ENCODE results near the gene LAPTM5.

The LAPTM5 gene

GRCh38 chr1:30755334-30755733 is 2.2 kb downstream of the LAPTM5 start:
- no peak for DNase-seq

- no peak for DNase-seq
Measured at GRCh38 chr1:30754684-30755171, 2.8 kb downstream of the LAPTM5 start.

- no peak for DNase-seq
Measured at GRCh38 chr1:30753660-30754123, 3.9 kb downstream of the LAPTM5 start.

- no peak for DNase-seq
Measured at GRCh38 chr1:30753118-30753517, 4.5 kb downstream of the LAPTM5 start.

GRCh38 chr1:30752651-30752908 is 5.0 kb downstream of the LAPTM5 start:
- DNase-seq: no peak

GRCh38 chr1:30751830-30752650 is 5.5 kb downstream of the LAPTM5 start:
- DNase-seq: no peak

GRCh38 chr1:30750731-30751291 is 6.8 kb downstream of the LAPTM5 start:
- no peak for DNase-seq

GRCh38 chr1:30749691-30750583 is 7.6 kb downstream of the LAPTM5 start:
- DNase-seq: peak; percentile 79

GRCh38 chr1:30748699-30749401 is 8.7 kb downstream of the LAPTM5 start:
- DNase-seq: no peak

GRCh38 chr1:30748098-30748698 is 9.4 kb downstream of the LAPTM5 start:
- no peak for DNase-seq

GRCh38 chr1:30747033-30748008 is 10.3 kb downstream of the LAPTM5 start:
- DNase-seq: no peak

- no peak for DNase-seq
Measured at GRCh38 chr1:30746212-30747032, 11.2 kb downstream of the LAPTM5 start.

GRCh38 chr1:30745834-30746208 is 11.8 kb downstream of the LAPTM5 start:
- no peak for DNase-seq

GRCh38 chr1:30745156-30745833 is 12.3 kb downstream of the LAPTM5 start:
- DNase-seq: no peak

GRCh38 chr1:30744060-30744756 is 13.4 kb downstream of the LAPTM5 start:
- no peak for DNase-seq

GRCh38 chr1:30743584-30744059 is 14.0 kb downstream of the LAPTM5 start:
- DNase-seq: peak; percentile 75

- no peak for DNase-seq
Measured at GRCh38 chr1:30742963-30743559, 14.5 kb downstream of the LAPTM5 start.

- DNase-seq: no peak
Measured at GRCh38 chr1:30742300-30742962, 15.1 kb downstream of the LAPTM5 start.
